SU-DHL-6 (cell line): Measurements from ENCODE around the gene KLHL2.

Experiments used
- CTCF ChIP-seq: fragments of 200-600 bp; sonication (generic); IDR thresholded peaks from one replicate; pipeline ENCODE4 v1.5.1; 2017; ENCODE audit warnings: antibody characterized with exemption, mild to moderate bottlenecking, low read length, moderate library complexity; ENCODE audit not compliant: insufficient read depth, poor library complexity, severe bottlenecking
- EZH2phosphoT487 ChIP-seq: fragments of 200-600 bp; sonication (generic), shearing (Covaris generic); conservative IDR thresholded peaks from 2 replicates; pipeline ENCODE4 v1.6.1; 2018; ENCODE audit warnings: mild to moderate bottlenecking, antibody characterized with exemption, low read length, moderate library complexity, mixed read lengths

GRCh38 chr4:165175879-165176278 lies 31.5 kb upstream of the KLHL2 start:
- TF ChIP-seq CTCF (no peak), EZH2phosphoT487 (no peak)
